Measurements from ENCODE around the gene LANCL2. TPM values are rescaled to one million over a fixed set of nuclear protein-coding genes. Genes with fewer than 3 reads are reported as not detected.

Gene LANCL2
- polyA plus RNA-seq, 1 experiment, result 26.8 TPM

- DNase-seq (ENCODE audit: low read depth), result no peak
- POLR2A ChIA-PET, result no interaction called here
- CTCF ChIA-PET, result no interaction called here
- Histone ChIP-seq H3K4me3 (ENCODE audit: low read depth, low read length) (no peak overlapping the region), H3K27me3 (ENCODE audit: control insufficient read depth, insufficient read depth, low read length) (no peaks in the 10 kb centered on the region; the same call in 1 of the 2 replicates), H3K36me3 (ENCODE audit: control insufficient read depth, insufficient read depth, low read length) (no peaks in the 10 kb centered on the region)
- no peak for TF ChIP-seq CTCF (IDR thresholded peaks at IDR 0.05; ENCODE audit: insufficient read depth, low read depth, low read length)
Measured at GRCh38 chr7:55362927-55363326, 2.2 kb upstream of the LANCL2 start.

GRCh38 chr7:55363386-55364170 is 1.6 kb upstream of the LANCL2 start:
- no peak for DNase-seq (ENCODE audit: low read depth)
- CTCF ChIA-PET, result interaction anchor here (1.1 kb wide), 1 partner anchor 52 kb away, joined by 3 read pairs; no protein-coding TSS in a partner anchor
- no peaks in the 10 kb centered on the region for H3K36me3 ChIP-seq (ENCODE audit: control insufficient read depth, insufficient read depth, low read length)
- no peak for TF ChIP-seq CTCF (IDR thresholded peaks at IDR 0.05; ENCODE audit: insufficient read depth, low read depth, low read length)
- POLR2A ChIA-PET, result no interaction called here
- H3K27me3 ChIP-seq (ENCODE audit: control insufficient read depth, insufficient read depth, low read length), result no peaks in the 10 kb centered on the region; the same call in 1 of the 2 replicates
- no peak overlapping the region for H3K4me3 ChIP-seq (ENCODE audit: low read depth, low read length)

- no peaks in the 10 kb centered on the region for H3K27me3 ChIP-seq (ENCODE audit: control insufficient read depth, insufficient read depth, low read length)
- CTCF ChIA-PET, result interaction anchor here (0.6 to 1.5 kb wide), 4 partner anchors 50 to 592 kb away, joined by 3 to 10 read pairs (median 4); no protein-coding TSS in a partner anchor
- POLR2A ChIA-PET, result no interaction called here
- peak; percentile 57 for DNase-seq (ENCODE audit: low read depth)
- no peaks in the 10 kb centered on the region for H3K36me3 ChIP-seq (ENCODE audit: control insufficient read depth, insufficient read depth, low read length)
- peak overlapping the region; percentile 94 for H3K4me3 ChIP-seq (ENCODE audit: low read depth, low read length)
- TF ChIP-seq CTCF (IDR thresholded peaks at IDR 0.05; ENCODE audit: insufficient read depth, low read depth, low read length), result peak; percentile 4; the same call in 1 of the 2 replicates
Measured at GRCh38 chr7:55365675-55366460, 731 bp downstream of the LANCL2 start.

GRCh38 chr7:55366461-55367070 is 1.4 kb downstream of the LANCL2 start:
- no peak for TF ChIP-seq CTCF (IDR thresholded peaks at IDR 0.05; ENCODE audit: insufficient read depth, low read depth, low read length)
- no peak for DNase-seq (ENCODE audit: low read depth)
- no peaks in the 10 kb centered on the region for H3K36me3 ChIP-seq (ENCODE audit: control insufficient read depth, insufficient read depth, low read length)
- ChIA-PET POLR2A (no interaction called here), CTCF (interaction anchor here (0.6 to 1.5 kb wide), 5 partner anchors 49 to 593 kb away, joined by 3 to 10 read pairs (median 4); no protein-coding TSS in a partner anchor)
- H3K27me3 ChIP-seq (ENCODE audit: control insufficient read depth, insufficient read depth, low read length), result no peaks in the 10 kb centered on the region
- peak overlapping the region; percentile 94 for H3K4me3 ChIP-seq (ENCODE audit: low read depth, low read length)
